K562 (cell line): ENCODE data around the gene RBM44. TPM values are rescaled to one million over a fixed set of nuclear protein-coding genes. Genes with fewer than 3 reads are reported as not detected.

Experiments used
- ATAC-seq: fragments of 200-7000 bp; cut with Tn5 transposase; 3 replicates; pipeline ENCODE4 v1.9.1; 2020; ENCODE audit warnings: moderate library complexity
- BruUV-seq: library from RNA; stranded (reverse); fragments of 400-500 nt; replicated peaks from 2 replicates; lab custom pipeline; 2021; lab: Mats Ljungman, UMichigan
- CTCF ChIA-PET: fragments of 300-600 bp; formaldehyde crosslinking; extraction: SDS; loops from one replicate; lab custom pipeline; 2021; ENCODE audit warnings: low intra/inter-chr PET ratio; lab: Yijun Ruan, JAX
- POLR2A ChIA-PET: fragments of 300-600, 350-650 bp; sonication (Branson Sonifier 250); formaldehyde crosslinking; extraction: SDS; loops from one replicate; lab custom pipeline; 2021; ENCODE audit warnings: antibody characterized with exemption, inconsistent platforms; lab: Yijun Ruan, JAX
- DNase-seq, 4 experiments: peaks; one replicate each; pipeline versions ENCODE4 v3.0.0 to v3.0.0-alpha.2; 2011 to 2018; ENCODE audit warnings: low spot score in 3 of 4, mixed read lengths in 3 of 4; ENCODE audit errors: extremely low read depth in 1 of 4
- FAIRE-seq: peaks from 2 replicates; lab custom pipeline; 2011; peaks lifted over from hg19 to GRCh38; lab: Jason Lieb, UNC
- H2AFZ ChIP-seq: 2 replicates; pipeline ENCODE4 v1.6.0; 2011; ENCODE audit warnings: low read depth, low read length, control low read depth, inconsistent platforms
- H3K27ac ChIP-seq: fragments of 200-600 bp; 3 replicates; pipeline ENCODE4 v1.8.0; 2011; ENCODE audit warnings: low read depth, mild to moderate bottlenecking, control low read depth, inconsistent platforms, low read length, moderate library complexity, mixed read lengths; ENCODE audit errors: extremely low read depth
- H3K27me3 ChIP-seq, 2 experiments: fragments of 300-600 bp in 1 of 2; 2 replicates in 1 of 2; 3 replicates in 1 of 2; pipeline versions ENCODE4 v1.6.0 to v1.8.0; 2011; ENCODE audit warnings: inconsistent platforms in 2 of 2, low read length in 2 of 2, mild to moderate bottlenecking in 1 of 2, mixed read lengths in 1 of 2, moderate library complexity in 1 of 2; ENCODE audit not compliant: control insufficient read depth in 2 of 2, insufficient read depth in 2 of 2
- H3K36me3 ChIP-seq: fragments of 300-600 bp; 3 replicates; pipeline ENCODE4 v1.8.0; 2011; ENCODE audit warnings: mild to moderate bottlenecking, low read length, inconsistent platforms; ENCODE audit not compliant: control insufficient read depth, insufficient read depth
- H3K4me1 ChIP-seq, 2 experiments: fragments of 200-600 bp in 1 of 2; replicated peaks in 1 of 2; 2 replicates in 1 of 2; 3 replicates in 1 of 2; pipeline versions ENCODE4 v1.5.1 to v1.8.0; 2011; ENCODE audit warnings: inconsistent platforms in 2 of 2, low read length in 2 of 2, mild to moderate bottlenecking in 1 of 2, mixed read lengths in 1 of 2, moderate library complexity in 1 of 2; ENCODE audit not compliant: control insufficient read depth in 2 of 2, insufficient read depth in 2 of 2
- H3K4me2 ChIP-seq: 2 replicates; pipeline ENCODE4 v1.6.1; 2011; ENCODE audit warnings: low read length, control low read depth, inconsistent platforms, mixed read lengths; ENCODE audit not compliant: insufficient read depth
- H3K4me3 ChIP-seq: fragments of 200-600 bp; sonication (generic), shearing (Covaris generic); 2 replicates; pipeline ENCODE4 v1.5.1; 2016; ENCODE audit warnings: control low read depth, inconsistent platforms
- H3K79me2 ChIP-seq: fragments of 200-600 bp; 3 replicates; pipeline ENCODE4 v1.8.0; 2011; ENCODE audit warnings: low read length, inconsistent platforms; ENCODE audit not compliant: control insufficient read depth, insufficient read depth
- H3K9ac ChIP-seq, 2 experiments: 2 replicates each; pipeline versions ENCODE4 v1.6.0 to v1.6.1; 2011; ENCODE audit warnings: low read depth in 2 of 2, low read length in 2 of 2, control low read depth in 1 of 2, inconsistent platforms in 1 of 2, mild to moderate bottlenecking in 1 of 2, mixed read lengths in 1 of 2; ENCODE audit not compliant: insufficient read depth in 1 of 2
- H3K9me1 ChIP-seq: one replicate; pipeline ENCODE4 v1.6.0; 2011; ENCODE audit warnings: inconsistent platforms, mild to moderate bottlenecking, low read length, moderate library complexity; ENCODE audit not compliant: control insufficient read depth, insufficient read depth
- H3K9me3 ChIP-seq: replicated peaks from 2 replicates; pipeline ENCODE4 v1.5.1; 2011; ENCODE audit warnings: low read depth, low read length, inconsistent platforms; ENCODE audit not compliant: control insufficient read depth, insufficient read depth
- H4K20me1 ChIP-seq: replicated peaks from 2 replicates; pipeline ENCODE4 v1.6.1; 2011; ENCODE audit warnings: low read length, inconsistent platforms, mixed read lengths; ENCODE audit not compliant: control insufficient read depth, insufficient read depth
- CBFA2T3 ChIP-seq: fragments of 450-650 bp; IDR thresholded peaks from 2 replicates; pipeline ENCODE4 v1.6.1; 2017
- ETV1 ChIP-seq: fragments of 450-650 bp; conservative IDR thresholded peaks from 2 replicates; pipeline ENCODE4 v1.6.1; 2016; ENCODE audit warnings: missing genetic modification characterization, control low read depth, low read depth, missing compliant biosample characterization
- HEY1 ChIP-seq: fragments of 250-450 bp; sonication (Bioruptor Pico); IDR thresholded peaks from 2 replicates; pipeline ENCODE4 v1.5.0; 2020; ENCODE audit warnings: mild to moderate bottlenecking, moderate library complexity, borderline replicate concordance
- MBD2 ChIP-seq: sonication (generic); IDR thresholded peaks from 2 replicates; pipeline ENCODE4 v1.6.1; 2016; ENCODE audit warnings: low read depth, borderline replicate concordance
- MLX ChIP-seq, 2 experiments: fragments of 450-650 bp in 1 of 2; sonication (generic) in 1 of 2; formaldehyde crosslinking; conservative IDR thresholded peaks; 2 replicates each; pipeline versions ENCODE4 v1.4.0 to v1.8.1; 2020 to 2022; ENCODE audit warnings: mild to moderate bottlenecking in 1 of 2, missing genetic modification reagents in 1 of 2
- POLR2H ChIP-seq: IDR thresholded peaks from 2 replicates; pipeline ENCODE4 v1.6.1; 2016; ENCODE audit warnings: missing genetic modification characterization, low read depth, mild to moderate bottlenecking, control low read depth, missing compliant biosample characterization, moderate library complexity
- RNF2 ChIP-seq: sonication (generic); IDR thresholded peaks from 2 replicates; pipeline ENCODE4 v1.6.1; 2016
- SLC30A9 ChIP-seq: fragments of 250-450 bp; sonication (Bioruptor Pico); IDR thresholded peaks from 2 replicates; pipeline ENCODE4 v1.8.0; 2022; ENCODE audit warnings: mild to moderate bottlenecking, moderate library complexity
- WGBS: fragments of 100-300 bp; shearing (Covaris generic); methylation state at CpG from one replicate; pipeline ENCODE4 v1.1.6; 2016; ENCODE audit warnings: low coverage, mixed read lengths; ENCODE audit not compliant: insufficient coverage; ENCODE audit errors: missing lambda C conversion rate; 5-methylcytosine and 5-hydroxymethylcytosine counted together
- in situ Hi-C: fragments of 300-500 bp; cut with MboI; formaldehyde crosslinking; loops from 4 replicates; pipeline ENCODE4 v1.15.0; 2018; ENCODE audit warnings: inconsistent platforms, mixed read lengths
- intact Hi-C: fragments of 100-400 bp; cut with micrococcal nuclease; formaldehyde crosslinking; loops from 2 replicates; pipeline ENCODE4 v1.14.2; 2022
- polyA plus RNA-seq, 8 experiments: library from polyadenylated mRNA; depleted of rRNA in 4 of 8; stranded (reverse) in 5 of 8; unstranded in 3 of 8; fragments of >200 nt; fragmentation: Nextera tagmentation in 2 of 8; fragmentation: Illumina TruSeq in 1 of 8; extraction: Ambion mirVana in 2 of 8; extraction: Trizol in 1 of 8; gene quantifications; 2 replicates each; pipeline versions ENCODE4 v1.2.1 to v1.2.3, GENCODE V29; 2011 to 2014; ENCODE audit warnings: inconsistent platforms in 1 of 8, missing spikeins in 1 of 8
- total RNA-seq, 7 experiments: library from RNA; depleted of rRNA in 6 of 7; stranded (reverse); fragments of >200 nt in 6 of 7; fragmentation: Illumina TruSeq in 2 of 7; extraction: Trizol in 2 of 7; gene quantifications; 2 replicates each; pipeline versions ENCODE4 v1.2.1 to v1.2.3, GENCODE V29; 2011 to 2021; ENCODE audit warnings: low replicate concordance in 1 of 7
- TF ChIP-seq, protein P1 (sequence below): fragments of 200-600 bp; sonication (generic); IDR thresholded peaks from one replicate; pipeline ENCODE4 v1.6.1; 2012; ENCODE audit warnings: mild to moderate bottlenecking, low read depth, low read length, inconsistent platforms

The RBM44 gene
- total and polyA plus RNA-seq, 9 of the 15 experiments (the other 6 are each of a cell fraction or from before 2014, with no cell fraction given) = 0.04 to 0.25 (median 0.13) TPM

GRCh38 chr2:237827421-237827987 is 28.9 kb downstream of the RBM44 start:
- no TSS peak for BruUV-seq
- TF ChIP-seq POLR2H (tag) = no peak
- no peak for TF ChIP-seq HEY1
- TF ChIP-seq, protein P1, sequence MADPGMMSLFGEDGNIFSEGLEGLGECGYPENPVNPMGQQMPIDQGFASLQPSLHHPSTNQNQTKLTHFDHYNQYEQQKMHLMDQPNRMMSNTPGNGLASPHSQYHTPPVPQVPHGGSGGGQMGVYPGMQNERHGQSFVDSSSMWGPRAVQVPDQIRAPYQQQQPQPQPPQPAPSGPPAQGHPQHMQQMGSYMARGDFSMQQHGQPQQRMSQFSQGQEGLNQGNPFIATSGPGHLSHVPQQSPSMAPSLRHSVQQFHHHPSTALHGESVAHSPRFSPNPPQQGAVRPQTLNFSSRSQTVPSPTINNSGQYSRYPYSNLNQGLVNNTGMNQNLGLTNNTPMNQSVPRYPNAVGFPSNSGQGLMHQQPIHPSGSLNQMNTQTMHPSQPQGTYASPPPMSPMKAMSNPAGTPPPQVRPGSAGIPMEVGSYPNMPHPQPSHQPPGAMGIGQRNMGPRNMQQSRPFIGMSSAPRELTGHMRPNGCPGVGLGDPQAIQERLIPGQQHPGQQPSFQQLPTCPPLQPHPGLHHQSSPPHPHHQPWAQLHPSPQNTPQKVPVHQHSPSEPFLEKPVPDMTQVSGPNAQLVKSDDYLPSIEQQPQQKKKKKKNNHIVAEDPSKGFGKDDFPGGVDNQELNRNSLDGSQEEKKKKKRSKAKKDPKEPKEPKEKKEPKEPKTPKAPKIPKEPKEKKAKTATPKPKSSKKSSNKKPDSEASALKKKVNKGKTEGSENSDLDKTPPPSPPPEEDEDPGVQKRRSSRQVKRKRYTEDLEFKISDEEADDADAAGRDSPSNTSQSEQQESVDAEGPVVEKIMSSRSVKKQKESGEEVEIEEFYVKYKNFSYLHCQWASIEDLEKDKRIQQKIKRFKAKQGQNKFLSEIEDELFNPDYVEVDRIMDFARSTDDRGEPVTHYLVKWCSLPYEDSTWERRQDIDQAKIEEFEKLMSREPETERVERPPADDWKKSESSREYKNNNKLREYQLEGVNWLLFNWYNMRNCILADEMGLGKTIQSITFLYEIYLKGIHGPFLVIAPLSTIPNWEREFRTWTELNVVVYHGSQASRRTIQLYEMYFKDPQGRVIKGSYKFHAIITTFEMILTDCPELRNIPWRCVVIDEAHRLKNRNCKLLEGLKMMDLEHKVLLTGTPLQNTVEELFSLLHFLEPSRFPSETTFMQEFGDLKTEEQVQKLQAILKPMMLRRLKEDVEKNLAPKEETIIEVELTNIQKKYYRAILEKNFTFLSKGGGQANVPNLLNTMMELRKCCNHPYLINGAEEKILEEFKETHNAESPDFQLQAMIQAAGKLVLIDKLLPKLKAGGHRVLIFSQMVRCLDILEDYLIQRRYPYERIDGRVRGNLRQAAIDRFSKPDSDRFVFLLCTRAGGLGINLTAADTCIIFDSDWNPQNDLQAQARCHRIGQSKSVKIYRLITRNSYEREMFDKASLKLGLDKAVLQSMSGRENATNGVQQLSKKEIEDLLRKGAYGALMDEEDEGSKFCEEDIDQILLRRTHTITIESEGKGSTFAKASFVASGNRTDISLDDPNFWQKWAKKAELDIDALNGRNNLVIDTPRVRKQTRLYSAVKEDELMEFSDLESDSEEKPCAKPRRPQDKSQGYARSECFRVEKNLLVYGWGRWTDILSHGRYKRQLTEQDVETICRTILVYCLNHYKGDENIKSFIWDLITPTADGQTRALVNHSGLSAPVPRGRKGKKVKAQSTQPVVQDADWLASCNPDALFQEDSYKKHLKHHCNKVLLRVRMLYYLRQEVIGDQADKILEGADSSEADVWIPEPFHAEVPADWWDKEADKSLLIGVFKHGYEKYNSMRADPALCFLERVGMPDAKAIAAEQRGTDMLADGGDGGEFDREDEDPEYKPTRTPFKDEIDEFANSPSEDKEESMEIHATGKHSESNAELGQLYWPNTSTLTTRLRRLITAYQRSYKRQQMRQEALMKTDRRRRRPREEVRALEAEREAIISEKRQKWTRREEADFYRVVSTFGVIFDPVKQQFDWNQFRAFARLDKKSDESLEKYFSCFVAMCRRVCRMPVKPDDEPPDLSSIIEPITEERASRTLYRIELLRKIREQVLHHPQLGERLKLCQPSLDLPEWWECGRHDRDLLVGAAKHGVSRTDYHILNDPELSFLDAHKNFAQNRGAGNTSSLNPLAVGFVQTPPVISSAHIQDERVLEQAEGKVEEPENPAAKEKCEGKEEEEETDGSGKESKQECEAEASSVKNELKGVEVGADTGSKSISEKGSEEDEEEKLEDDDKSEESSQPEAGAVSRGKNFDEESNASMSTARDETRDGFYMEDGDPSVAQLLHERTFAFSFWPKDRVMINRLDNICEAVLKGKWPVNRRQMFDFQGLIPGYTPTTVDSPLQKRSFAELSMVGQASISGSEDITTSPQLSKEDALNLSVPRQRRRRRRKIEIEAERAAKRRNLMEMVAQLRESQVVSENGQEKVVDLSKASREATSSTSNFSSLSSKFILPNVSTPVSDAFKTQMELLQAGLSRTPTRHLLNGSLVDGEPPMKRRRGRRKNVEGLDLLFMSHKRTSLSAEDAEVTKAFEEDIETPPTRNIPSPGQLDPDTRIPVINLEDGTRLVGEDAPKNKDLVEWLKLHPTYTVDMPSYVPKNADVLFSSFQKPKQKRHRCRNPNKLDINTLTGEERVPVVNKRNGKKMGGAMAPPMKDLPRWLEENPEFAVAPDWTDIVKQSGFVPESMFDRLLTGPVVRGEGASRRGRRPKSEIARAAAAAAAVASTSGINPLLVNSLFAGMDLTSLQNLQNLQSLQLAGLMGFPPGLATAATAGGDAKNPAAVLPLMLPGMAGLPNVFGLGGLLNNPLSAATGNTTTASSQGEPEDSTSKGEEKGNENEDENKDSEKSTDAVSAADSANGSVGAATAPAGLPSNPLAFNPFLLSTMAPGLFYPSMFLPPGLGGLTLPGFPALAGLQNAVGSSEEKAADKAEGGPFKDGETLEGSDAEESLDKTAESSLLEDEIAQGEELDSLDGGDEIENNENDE = no peak
- TF ChIP-seq CBFA2T3 = no peak
- no peak for TF ChIP-seq ETV1
- TF ChIP-seq MBD2 = no peak
- TF ChIP-seq SLC30A9 (CRISPR knock-in tag) = no peak
- no peak for TF ChIP-seq MLX (CRISPR knock-in tag; conservative IDR thresholded peaks at IDR 0.05)
- no peak for TF ChIP-seq RNF2

More at GRCh38 chr2:237827421-237827987, 28.9 kb downstream of the RBM44 start:
- WGBS = 0% methylated on average over 3 of the region's 3 CpGs
- Histone ChIP-seq H3K27ac (no peak overlapping the region), H3K9me3 (no peaks in the 10 kb centered on the region), H3K79me2 (no peaks in the 10 kb centered on the region), H3K4me2 (no peak overlapping the region), H3K4me3 (no peak overlapping the region), H3K4me1 (no peaks in the 10 kb centered on the region), H3K27me3 (peaks cover 0 to 5% of the 10 kb centered on the region in 2 experiments; a peak in 1 of 5 replicates), H4K20me1 (no peaks in the 10 kb centered on the region), H2AFZ (no peak overlapping the region), H3K36me3 (no peaks in the 10 kb centered on the region), H3K9ac (no peak overlapping the region), H3K9me1 (no peaks in the 10 kb centered on the region)
- in situ Hi-C loops (no loop called here), intact Hi-C loops (no loop called here)
- no peak for FAIRE-seq
- ATAC-seq = no peak
- ChIA-PET CTCF (no interaction called here), POLR2A (no interaction called here)
- no peak for DNase-seq
